ENCODE data around the gene TMEM72.

Gene TMEM72

DNA sequence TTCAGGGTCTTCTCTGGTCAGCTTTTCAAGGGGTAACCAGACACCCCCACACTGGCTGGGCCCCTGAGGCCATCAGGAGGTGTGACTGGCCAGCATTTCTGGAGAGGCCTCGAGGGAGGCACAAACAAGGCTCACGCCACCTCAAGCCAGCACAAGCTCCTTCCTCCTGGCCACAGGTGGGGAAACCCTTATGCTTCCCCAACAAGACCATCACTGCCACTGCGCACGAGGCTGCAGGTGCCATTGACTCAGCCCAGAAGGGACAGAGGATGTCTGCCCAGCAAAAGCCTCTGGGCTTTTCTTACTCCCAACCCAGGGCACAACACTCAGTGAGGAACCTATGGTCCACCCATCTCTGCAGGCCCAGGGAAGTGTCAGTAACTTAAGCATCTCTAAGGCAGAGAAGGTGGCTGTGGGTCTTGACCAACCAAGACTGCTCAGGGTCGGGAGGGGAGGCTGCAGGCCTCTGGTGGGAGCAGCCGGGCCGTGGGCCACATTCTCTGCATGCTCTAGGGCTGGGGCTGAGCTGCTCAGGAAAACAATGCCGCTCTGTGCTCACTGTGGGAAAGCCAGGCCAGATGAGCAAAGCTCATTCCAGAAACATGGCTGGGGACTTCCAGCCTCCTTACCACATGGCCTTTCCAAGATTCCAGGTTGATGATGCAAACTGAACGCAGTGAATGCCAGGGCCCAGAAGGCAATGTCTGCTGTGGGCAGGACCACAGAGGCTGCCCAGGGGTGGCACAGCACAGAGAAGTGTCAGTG lies 24.2 kb downstream of the TMEM72 start:
- no peak for DNase-seq

DNA sequence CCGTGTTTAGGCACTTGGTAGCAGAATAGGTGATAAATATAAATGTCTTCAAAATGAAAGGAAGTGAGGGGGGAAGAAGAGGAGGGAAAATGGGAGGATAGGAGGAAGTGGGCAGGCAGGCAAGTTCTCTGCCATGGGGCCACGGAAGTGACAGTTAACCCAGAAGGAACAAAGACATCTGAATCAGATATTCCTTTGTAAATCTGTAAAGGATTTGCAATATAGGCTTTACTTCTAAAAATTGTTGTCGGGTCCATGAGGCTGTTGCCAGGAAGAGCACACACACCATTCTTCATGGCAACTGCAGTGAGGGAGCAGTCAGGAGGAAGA lies 24.8 kb downstream of the TMEM72 start:
- DNase-seq, result no peak

DNA sequence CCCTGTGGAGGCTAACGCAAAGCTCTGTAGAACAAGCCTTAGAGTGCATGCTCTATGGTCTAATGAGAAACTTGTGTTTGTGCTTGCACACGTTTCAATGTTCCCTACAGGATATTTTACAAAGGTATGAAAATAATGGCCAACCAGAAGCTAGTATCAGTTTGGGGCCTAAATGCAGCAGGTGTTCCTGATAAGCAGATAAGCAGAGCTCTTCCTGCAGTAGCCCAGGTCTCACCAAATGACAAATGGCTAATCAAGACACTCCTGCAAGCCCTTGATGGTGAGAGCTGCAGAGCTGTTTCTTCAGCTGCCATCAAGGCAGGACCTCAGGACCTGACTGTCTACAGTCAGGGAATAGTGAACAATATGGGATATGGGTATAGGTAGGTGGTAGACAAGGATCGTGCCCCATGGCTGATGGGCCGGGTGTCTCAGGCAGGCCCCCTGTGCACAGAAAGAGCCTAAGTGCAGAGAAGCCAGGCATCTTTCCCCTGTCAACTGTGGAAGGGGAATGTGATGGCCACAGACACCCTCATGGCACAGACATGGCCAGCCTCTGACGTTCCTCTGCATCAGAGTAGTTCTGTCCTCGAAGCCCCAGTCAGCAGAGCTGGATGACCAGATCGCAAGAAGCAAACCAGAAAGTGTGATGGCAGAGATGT lies 25.3 kb downstream of the TMEM72 start:
- no peak for DNase-seq

DNA sequence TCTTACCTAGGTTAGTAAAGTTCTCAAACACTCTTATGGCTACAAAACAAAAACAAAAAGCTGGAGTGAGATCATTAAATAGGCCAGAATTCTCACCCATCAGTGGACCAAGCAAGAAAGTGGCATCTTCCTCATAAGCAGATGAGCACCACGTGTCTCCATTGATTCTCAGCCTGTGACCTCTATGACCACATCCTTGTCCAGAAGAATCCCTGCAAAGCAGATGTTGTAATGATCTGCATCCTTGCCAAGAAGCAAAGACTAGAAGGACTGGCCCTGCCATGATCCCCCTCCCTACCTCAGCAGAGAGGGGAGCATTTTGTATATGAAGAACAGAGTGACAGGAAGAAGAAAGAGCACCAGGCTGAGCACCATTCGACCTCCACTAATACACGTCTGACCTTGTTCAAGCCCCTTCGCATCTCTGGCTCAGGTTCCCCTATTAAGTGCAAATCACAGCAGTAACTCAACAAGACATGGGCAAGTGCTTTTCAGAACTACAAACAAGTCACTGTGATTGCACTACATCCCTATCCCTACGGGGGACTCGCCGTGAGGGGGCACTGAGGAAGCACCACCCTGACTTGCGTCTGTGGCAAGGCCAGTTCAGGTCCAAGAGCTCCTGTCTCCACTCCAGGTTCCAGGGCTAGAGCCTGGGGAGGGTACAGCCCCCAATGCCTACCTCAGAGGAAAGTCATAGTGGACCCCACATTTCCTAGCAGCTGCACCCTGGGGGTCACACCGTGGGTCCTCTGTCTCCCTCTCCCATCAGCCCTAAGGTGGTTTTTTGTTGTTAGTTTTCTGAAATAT lies 26.3 kb downstream of the TMEM72 start:
- no peak for DNase-seq

DNA sequence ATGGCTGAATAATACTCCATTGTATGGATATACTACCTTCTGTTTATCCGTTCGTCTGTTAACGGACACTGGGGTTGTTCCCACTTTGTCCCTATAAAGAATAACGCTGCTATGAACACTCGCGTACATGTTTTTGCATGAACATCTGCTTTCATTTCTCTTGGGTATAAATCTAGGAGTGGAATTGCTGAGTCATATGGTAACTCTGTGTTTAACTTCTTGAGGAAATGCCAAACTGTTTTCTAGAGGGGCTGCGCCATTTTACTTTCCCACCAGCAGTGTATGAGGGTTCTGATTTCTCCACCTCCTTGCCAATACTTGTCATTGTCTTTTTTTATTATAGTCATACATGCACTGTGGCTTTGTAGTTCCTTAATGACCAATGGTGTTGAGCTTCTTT lies 27.8 kb downstream of the TMEM72 start:
- DNase-seq, result no peak

DNA sequence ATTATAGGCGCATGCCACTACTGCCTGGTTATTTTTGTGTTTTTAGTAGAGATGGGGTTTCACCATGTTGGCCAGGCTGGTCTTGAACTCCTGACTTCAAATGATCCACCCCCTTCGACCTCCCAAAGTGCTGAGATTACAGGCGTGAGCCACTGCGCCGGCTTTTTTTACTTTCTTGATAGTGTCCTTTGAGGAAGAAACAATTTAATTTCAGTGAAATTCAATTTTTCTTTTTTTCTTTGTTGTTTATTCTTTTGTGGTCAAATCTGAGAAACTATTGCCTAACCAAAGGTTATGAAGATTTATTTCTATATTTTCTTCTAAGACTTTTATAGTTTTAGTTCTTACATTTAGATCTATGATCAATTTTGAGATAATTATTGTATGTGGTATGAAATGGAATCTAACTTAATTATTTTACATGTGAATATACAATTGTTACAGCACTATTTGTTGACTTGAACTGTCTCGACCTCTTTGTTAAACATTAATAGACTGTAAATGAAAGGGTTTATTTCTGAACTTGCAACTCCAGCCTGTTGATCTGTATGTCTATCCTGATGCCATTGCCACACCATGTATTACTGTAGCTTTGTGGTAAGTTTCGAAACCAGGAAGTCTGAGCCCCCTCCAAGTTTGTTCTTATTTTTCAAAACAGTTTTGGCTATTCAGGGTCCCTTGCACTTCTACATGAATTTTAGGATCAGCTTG lies 28.7 kb downstream of the TMEM72 start:
- DNase-seq, result no peak

DNA sequence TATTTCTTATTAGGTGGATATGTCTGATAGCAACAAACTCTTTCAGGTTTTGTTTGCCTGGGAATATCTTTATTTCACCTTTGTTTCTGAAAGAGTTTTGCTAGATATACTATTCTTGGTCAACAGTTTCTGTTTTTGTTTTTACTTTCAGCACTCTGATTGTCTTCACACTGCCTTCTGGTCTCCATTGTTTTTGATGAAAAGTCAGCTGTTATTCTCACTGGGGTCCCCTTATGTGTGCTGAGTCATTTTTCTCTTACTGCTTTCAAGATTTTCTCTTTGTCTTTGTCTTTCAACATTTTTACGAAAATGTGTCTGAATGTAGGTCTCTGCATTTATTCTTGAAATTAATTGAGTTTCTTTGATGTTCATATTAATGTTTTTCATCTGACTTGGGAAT lies 33.2 kb downstream of the TMEM72 start:
- DNase-seq, result no peak

DNA sequence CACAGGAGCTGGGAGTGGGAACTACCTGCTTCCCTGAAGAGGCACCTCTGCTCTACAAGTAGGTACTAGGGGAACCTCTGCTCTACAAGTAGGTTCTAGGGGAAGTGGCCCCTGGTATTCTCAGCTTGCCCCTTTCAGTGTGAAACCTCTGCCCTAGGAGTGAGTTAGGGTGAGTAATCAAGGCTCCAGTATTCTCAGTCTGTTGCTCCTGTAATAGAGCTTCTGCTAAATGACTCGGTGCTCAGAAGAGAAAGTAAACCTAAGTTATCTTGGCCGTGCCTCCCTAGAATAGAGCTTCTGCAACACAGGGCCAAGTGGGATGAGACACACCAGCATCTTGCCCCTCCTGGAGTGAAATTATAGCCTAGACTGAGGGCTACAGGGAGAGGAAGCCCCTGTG lies 35.1 kb downstream of the TMEM72 start:
- no peak for DNase-seq

DNA sequence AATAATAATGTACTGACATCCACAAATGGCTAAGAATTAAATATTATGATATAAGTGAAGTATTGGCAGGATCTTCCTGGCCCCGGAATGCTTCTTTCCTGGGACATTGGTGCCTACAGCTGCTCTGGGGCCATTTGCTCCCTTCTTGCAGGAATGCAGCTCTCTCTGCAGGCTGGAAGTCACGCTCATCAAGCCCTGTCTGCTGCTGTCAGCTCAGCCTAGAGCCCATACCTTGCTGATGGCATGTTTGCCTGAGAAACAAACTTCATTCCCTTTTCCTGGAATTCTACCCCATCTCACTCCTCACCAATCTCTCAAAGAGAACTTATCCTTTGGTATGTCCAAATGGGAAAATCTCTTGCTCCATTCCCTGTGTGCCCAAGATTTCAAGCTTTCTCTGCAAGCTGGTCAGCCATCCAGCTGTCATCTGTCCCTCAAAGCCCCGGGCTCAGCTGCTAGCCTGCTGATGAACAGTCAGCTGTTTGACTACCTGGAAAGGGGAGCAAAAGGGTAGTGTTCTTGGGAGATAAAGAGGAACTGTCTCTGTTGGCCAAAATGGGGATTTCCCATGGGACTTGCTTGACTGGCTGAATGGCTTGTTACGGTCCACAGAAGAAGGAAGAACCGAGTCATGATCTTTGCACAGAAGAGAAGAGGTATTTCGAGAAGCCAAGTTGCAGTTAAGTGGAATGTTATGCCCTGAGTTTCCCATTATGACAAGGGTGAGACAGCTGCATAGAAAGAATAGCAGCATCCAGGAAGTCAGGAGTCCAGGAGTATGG lies 36.4 kb downstream of the TMEM72 start:
- DNase-seq, result peak; percentile 42

DNA sequence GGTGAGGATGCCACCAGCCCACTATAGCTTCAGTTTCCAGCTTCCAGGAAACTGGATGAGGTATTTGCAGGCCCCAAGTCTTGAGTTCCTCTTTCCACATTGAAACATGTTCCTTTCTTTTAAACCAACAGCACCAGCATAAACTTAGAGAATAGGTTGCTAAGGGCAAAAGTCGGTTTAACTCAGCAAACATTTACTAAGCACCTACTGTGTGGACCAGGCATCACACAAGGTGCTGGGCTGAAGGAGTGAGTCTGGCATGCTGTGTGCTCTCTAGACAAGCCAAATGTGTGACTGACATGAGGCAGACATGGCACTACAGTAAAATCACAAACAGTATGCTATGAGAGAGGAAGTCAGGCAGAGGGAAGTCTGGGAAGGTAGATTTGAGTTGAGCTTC lies 37.5 kb downstream of the TMEM72 start:
- DNase-seq, result no peak

DNA sequence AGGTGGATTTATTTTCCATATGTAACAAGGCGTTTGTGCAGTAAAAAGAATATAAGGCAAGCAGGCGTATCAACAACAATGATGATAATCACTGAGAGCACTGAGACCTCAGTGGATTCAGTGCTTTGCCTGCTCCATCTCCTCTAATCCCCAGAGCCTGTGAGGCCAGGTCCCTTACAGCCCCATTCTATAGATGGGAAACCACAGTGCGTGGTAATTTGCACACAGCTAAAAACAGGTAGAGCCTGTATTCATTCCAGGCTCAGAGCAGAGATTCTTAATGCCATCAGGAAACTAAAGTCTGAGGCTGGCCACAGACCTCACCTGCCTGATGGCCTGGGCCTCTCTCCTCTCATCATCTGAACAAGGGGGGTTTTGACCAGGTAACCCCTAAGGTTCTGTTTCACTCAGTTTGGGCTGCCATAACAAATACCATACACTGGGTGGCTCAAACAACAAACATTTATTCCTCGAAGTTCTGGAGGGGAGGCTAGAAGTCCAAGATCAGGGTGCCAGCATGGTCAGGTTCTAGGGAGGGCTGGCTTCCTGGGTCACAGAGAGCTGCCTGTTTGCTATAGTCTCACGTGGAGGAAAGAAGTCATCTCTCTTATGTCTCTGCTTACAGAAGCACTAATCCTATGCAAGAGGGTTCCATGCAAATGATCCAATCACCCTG lies 38.1 kb downstream of the TMEM72 start:
- DNase-seq, result no peak

DNA sequence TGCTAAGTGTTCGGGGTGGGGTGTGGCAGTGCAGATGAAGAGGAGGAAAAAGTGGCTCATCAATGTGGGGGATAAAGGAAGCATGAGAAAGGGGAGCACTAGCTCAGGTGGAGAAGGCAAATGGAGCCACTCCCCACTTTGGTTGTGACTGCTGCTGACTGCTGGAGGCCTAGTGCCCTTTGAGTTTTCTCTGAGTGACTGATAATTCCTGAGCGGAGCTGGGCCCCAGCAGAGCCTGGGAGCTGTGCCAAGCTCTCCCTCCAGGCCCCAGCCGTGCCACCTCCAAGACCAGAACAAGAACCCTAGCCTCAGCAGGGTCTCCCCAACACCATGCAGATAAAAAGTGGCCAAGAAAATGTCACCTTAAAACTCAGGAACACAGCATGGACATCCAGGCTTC lies 38.8 kb downstream of the TMEM72 start:
- DNase-seq, result no peak

DNA sequence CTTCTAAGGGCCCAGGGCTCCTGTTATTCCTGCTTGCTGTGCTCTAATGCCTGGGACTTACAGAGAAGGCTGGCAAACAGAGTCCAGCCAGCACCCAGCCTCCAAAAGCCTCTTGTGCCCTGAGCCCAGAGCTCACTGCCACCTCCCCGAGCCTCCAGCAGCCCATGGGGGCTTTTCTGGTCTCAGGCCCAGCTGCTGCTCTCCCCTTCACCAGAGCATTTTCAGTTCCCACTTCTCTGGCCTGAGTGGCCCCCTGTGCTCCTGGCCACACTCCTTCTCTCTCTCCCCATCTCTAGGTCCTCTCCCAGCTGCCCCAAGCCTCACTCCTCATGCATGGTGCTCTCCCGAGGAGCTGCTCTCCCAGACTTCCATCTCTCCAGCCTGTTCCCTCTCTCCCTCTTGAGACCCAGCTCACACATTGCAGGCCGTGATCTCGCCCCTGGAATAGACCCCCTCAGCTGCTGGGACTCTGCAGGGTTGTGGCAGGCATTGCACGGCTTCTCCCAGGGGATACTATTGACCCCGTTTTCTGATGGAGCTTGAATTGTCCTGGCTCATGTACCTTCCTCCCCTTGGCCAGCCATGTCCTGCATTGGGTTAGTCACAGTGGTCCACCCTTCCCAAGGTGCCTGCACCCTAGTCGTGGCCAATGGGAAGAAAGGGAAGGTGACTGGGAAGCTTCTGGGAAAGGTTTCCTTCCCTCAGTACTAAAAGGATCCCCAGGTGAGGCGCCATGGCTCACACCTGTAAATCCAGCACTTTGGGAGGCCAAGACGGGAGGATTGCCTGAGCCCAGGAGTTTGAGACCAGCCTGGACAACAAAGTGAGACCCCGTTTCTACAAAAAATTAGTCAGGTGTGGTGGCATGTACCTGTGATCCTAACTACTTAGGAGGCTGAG lies 39.4 kb downstream of the TMEM72 start:
- DNase-seq, result no peak

DNA sequence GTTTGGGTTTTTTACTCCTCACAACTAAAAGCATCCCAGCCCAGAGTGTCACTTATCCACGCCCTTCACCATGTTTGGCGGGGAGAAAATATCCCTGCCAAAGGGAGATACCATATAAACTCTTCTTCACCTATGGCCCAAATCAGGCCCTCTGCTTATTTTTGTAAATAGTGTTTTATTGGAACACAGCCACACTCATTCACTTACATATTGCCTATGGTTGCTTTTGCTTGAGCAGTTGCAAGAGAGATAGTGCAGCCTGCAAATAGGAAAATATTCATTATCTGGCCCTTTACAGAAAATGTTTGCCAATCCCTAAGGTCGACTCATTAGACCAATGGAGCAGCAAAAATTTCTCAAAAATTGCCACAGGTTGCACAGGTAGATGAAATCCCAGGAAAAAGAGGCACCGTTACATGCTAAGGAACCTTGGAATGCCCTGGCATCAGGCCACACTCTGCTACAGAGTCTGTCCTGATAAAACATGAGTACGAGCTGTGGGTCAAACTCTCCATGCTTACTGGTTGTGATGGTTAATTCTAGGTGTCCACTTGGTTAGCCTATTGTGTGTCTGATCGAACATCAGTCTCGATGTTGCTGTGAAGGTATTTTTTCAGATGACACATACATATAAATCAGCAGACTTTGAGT lies 40.6 kb downstream of the TMEM72 start:
- no peak for DNase-seq

DNA sequence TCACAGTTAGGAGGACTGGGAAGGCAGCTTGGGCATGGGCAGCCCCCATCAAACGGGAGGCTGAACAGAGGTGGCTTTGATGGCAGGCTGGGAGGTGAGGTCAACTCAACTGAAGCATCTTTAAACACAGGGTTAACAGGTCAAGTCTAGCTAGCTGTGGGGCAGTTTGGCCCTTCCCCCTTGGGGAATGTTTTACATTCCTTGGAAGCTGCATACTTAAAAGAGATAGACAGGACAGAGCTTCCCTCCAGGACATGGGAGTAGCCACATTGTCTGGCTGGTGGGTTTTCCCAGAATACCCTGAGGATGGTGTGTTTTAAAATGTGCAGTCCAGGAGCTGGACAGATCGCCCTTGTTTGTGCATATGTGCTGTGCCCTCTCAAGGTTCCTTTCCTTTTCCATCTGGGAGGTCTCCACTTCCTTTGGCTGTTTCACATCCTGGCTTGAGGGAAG lies 41.7 kb downstream of the TMEM72 start:
- no peak for DNase-seq

DNA sequence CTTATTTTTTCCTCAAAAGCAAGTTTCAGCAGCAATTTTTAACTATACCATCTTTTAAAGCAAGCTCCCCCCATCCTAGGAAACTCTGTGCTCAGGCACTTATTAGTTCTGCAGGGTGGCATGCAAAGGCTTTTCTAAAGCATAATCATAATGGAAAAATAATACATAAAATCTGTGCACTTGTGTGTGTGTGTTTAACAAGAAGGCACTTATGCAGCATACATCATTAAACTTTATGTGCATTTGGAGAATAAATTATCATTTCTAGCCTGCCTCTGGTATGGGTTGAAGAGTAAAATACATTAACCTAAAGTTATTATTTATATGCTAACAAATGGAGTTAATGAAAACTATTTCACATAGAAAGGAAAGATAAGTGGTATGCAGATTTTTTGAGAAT lies 42.9 kb downstream of the TMEM72 start:
- no peak for DNase-seq

DNA sequence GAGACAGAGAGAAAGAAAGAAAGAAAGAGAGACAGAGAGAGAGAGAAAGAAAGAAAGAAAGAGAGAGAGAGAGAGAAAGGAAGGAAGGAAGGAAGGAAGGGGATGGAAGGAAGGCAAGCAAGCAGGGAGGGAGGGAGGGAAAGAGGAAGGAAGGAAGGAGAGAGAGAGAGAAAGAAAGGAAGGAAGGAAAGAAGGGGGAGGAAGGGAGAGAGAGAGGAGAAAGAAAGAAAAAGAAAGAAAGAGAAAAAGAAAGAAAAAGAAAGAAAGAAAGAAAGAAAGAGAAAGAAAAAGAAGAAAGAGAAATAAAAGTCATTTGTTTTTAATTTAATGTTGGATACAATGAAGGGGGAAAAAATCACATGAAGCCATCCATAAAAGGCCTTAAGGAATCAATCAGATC lies 43.8 kb downstream of the TMEM72 start:
- DNase-seq, result no peak

DNA sequence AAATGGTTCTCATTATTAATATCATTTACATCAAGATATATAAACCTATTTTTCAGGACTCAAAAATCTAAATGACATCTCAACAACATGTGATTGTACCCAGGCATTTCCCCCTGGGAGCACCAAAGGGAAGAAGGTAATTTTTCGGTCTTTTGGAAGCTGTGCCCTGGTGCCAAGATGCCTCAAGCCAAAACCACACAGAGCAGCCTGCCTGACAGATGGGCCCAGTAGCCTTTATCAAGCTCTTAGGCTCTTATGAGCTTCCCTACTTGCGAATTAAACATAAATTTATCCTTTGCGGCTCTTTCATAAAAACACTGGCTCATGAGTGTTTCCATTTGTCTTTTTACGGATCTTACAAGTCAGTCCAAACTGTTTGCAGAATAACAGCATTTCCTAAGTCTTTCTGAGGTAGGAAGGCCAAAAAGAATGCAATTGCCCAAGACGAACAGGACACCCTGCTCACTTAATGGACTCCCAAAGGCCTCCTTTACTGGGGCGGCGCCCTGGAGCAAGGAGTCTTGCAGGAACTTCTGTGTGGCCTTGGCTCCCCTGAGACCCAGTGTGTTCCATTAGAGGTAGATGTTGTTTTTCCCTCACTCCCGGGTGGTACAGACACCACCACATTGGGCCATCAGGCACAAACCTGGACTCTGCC lies 44.4 kb downstream of the TMEM72 start:
- peak; percentile 9 for DNase-seq

DNA sequence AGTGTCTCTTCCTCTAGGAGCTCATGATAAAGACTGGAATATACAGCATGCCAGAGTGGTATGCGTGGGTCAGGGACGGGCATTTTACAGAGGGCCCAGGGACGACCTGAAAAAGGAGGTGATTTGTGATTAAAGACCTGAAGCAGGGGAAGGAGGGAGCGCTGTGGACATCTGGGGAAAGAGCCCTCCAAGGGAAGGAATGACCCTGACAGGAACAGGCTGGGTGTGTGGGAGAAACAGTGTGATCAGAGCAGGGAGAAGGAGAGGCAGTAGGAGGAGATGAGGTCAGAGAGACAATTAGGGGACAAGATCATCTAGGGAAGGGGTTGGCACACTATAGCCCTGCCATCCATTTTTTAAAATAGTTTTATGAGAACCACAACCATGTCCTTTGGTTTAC lies 45.1 kb downstream of the TMEM72 start:
- DNase-seq, result no peak
